ENCODE measurements around the gene RXRA. TPM values are rescaled to one million over a fixed set of nuclear protein-coding genes. Genes with fewer than 3 reads are reported as not detected.
A peak's percentile ranks its signal among the peaks of the same experiment; 100 is the strongest.

Gene RXRA
- total and polyA plus RNA-seq, 2 of the 13 experiments (the other 11 are each of a cell fraction or from before 2014, with no cell fraction given): 18.9 to 29.2 TPM

GRCh38 chr9:134434894-134435506 is 108.7 kb downstream of the RXRA start (continued):
- 0 out of 2 replicates have a peak, but pooled peaks have one; percentile 18 for TF ChIP-seq MIER3 (CRISPR knock-in tag; IDR thresholded peaks at IDR 0.05; ENCODE audit: borderline replicate concordance)
- TF ChIP-seq CBX1 (IDR thresholded peaks at IDR 0.05; ENCODE audit: low read depth): no peak
- peak; percentile 89 for TF ChIP-seq ZFP91 (CRISPR knock-in tag; IDR thresholded peaks at IDR 0.05; ENCODE audit: borderline replicate concordance)
- no peak for TF ChIP-seq ZFP62 (CRISPR knock-in tag; IDR thresholded peaks at IDR 0.05)
- no peak for TF ChIP-seq ZNF703 (CRISPR knock-in tag; IDR thresholded peaks at IDR 0.05; ENCODE audit: borderline replicate concordance)
- TF ChIP-seq NFIC (IDR thresholded peaks at IDR 0.05; ENCODE audit: low read length): no peak
- no peak for TF ChIP-seq ASH2L (IDR thresholded peaks at IDR 0.05; ENCODE audit: insufficient read length, low read depth, low read length)
- no peak for TF ChIP-seq CEBPG (CRISPR knock-in tag; IDR thresholded peaks at IDR 0.05)
- TF ChIP-seq, protein P1, sequence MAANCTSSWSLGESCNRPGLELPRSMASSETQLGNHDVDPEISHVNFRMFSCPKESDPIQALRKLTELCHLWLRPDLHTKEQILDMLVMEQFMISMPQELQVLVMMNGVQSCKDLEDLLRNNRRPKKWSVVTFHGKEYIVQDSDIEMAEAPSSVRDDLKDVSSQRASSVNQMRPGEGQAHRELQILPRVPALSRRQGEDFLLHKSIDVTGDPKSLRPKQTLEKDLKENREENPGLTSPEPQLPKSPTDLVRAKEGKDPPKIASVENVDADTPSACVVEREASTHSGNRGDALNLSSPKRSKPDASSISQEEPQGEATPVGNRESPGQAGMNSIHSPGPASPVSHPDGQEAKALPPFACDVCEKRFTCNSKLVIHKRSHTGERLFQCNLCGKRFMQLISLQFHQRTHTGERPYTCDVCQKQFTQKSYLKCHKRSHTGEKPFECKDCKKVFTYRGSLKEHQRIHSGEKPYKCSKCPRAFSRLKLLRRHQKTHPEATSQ (CRISPR knock-in tag; IDR thresholded peaks at IDR 0.05; ENCODE audit: borderline replicate concordance): no peak
- TF ChIP-seq, protein P2, sequence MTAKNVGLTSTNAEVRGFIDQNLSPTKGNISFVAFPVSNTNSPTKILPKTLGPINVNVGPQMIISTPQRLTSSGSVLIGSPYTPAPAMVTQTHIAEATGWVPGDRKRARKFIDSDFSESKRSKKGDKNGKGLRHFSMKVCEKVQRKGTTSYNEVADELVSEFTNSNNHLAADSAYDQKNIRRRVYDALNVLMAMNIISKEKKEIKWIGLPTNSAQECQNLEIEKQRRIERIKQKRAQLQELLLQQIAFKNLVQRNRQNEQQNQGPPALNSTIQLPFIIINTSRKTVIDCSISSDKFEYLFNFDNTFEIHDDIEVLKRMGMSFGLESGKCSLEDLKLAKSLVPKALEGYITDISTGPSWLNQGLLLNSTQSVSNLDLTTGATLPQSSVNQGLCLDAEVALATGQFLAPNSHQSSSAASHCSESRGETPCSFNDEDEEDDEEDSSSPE (CRISPR knock-in tag; IDR thresholded peaks at IDR 0.05): peak; percentile 72; the same call in 1 of the 2 replicates
- TF ChIP-seq ZNF773 (CRISPR knock-in tag; IDR thresholded peaks at IDR 0.05; ENCODE audit: borderline replicate concordance): no peak
- TF ChIP-seq ZNF652 (CRISPR knock-in tag; IDR thresholded peaks at IDR 0.05; ENCODE audit: borderline replicate concordance, low read depth): peak; percentile 97
- TF ChIP-seq, protein P3, sequence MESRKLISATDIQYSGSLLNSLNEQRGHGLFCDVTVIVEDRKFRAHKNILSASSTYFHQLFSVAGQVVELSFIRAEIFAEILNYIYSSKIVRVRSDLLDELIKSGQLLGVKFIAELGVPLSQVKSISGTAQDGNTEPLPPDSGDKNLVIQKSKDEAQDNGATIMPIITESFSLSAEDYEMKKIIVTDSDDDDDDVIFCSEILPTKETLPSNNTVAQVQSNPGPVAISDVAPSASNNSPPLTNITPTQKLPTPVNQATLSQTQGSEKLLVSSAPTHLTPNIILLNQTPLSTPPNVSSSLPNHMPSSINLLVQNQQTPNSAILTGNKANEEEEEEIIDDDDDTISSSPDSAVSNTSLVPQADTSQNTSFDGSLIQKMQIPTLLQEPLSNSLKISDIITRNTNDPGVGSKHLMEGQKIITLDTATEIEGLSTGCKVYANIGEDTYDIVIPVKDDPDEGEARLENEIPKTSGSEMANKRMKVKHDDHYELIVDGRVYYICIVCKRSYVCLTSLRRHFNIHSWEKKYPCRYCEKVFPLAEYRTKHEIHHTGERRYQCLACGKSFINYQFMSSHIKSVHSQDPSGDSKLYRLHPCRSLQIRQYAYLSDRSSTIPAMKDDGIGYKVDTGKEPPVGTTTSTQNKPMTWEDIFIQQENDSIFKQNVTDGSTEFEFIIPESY (CRISPR knock-in tag; IDR thresholded peaks at IDR 0.05): no peak
- no peak for TF ChIP-seq TSC22D2 (CRISPR knock-in tag; IDR thresholded peaks at IDR 0.05; ENCODE audit: borderline replicate concordance)
- TF ChIP-seq MTF2 (CRISPR knock-in tag; IDR thresholded peaks at IDR 0.05; ENCODE audit: borderline replicate concordance): no peak
- peak; percentile 35; the same call in 1 of the 2 replicates for TF ChIP-seq DRAP1 (CRISPR knock-in tag; IDR thresholded peaks at IDR 0.05)
- TF ChIP-seq, protein P4, sequence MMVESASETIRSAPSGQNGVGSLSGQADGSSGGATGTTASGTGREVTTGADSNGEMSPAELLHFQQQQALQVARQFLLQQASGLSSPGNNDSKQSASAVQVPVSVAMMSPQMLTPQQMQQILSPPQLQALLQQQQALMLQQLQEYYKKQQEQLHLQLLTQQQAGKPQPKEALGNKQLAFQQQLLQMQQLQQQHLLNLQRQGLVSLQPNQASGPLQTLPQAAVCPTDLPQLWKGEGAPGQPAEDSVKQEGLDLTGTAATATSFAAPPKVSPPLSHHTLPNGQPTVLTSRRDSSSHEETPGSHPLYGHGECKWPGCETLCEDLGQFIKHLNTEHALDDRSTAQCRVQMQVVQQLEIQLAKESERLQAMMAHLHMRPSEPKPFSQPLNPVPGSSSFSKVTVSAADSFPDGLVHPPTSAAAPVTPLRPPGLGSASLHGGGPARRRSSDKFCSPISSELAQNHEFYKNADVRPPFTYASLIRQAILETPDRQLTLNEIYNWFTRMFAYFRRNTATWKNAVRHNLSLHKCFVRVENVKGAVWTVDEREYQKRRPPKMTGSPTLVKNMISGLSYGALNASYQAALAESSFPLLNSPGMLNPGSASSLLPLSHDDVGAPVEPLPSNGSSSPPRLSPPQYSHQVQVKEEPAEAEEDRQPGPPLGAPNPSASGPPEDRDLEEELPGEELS (CRISPR knock-in tag; IDR thresholded peaks at IDR 0.05): peak; percentile 57; the same call in 1 of the 2 replicates
- peak; percentile 79 for TF ChIP-seq PATZ1 (CRISPR knock-in tag; IDR thresholded peaks at IDR 0.05)
